HepG2 (cell line): ENCODE measurements around the gene KATNAL2. TPM values are rescaled to one million over a fixed set of nuclear protein-coding genes. Genes with fewer than 3 reads are reported as not detected.

ENCODE experiments used
- ATAC-seq: fragments of 200-7000 bp; cut with Tn5 transposase; 3 replicates; pipeline ENCODE4 v1.9.1; 2020; ENCODE audit warnings: mild to moderate bottlenecking, moderate library complexity
- BruUV-seq: library from RNA; stranded (reverse); fragments of 400-500 nt; replicated peaks from 2 replicates; lab custom pipeline; 2021; lab: Mats Ljungman, UMichigan
- CTCF ChIA-PET: fragments of 300-600 bp; formaldehyde crosslinking; extraction: SDS; loops from one replicate; lab custom pipeline; 2021; ENCODE audit warnings: low total read pairs, inconsistent platforms, low intra/inter-chr PET ratio; lab: Yijun Ruan, JAX
- POLR2A ChIA-PET: fragments of 350-600 bp; sonication (Branson Sonifier 250); formaldehyde crosslinking; loops from one replicate; lab custom pipeline; 2020; ENCODE audit warnings: antibody characterized with exemption, inconsistent platforms; lab: Yijun Ruan, JAX
- DNase-seq: peaks from one replicate; pipeline ENCODE4 v3.0.0-alpha.2; 2015; ENCODE audit warnings: low spot score
- FAIRE-seq: peaks from 3 replicates; lab custom pipeline; 2011; peaks lifted over from hg19 to GRCh38; lab: Jason Lieb, UNC
- H2AFZ ChIP-seq: one replicate; pipeline ENCODE4 v1.6.1; 2011; ENCODE audit warnings: low read length, inconsistent platforms
- H3K27ac ChIP-seq: fragments of 300-600 bp; 3 replicates; pipeline ENCODE4 v1.8.0; 2011; ENCODE audit warnings: mixed run types, mild to moderate bottlenecking, mixed read lengths, low read length, inconsistent platforms; ENCODE audit not compliant: insufficient read depth; ENCODE audit errors: extremely low read length
- H3K27me3 ChIP-seq, 2 experiments: fragments of 200-600 bp in 1 of 2; 2 replicates in 1 of 2; 3 replicates in 1 of 2; pipeline versions ENCODE4 v1.6.0 to v1.8.0; 2011; ENCODE audit warnings: low read length in 2 of 2, mild to moderate bottlenecking in 2 of 2, moderate library complexity in 2 of 2, inconsistent platforms in 1 of 2; ENCODE audit not compliant: insufficient read depth in 2 of 2, control insufficient read depth in 1 of 2
- H3K36me3 ChIP-seq, 2 experiments: fragments of 200-600 bp in 1 of 2; replicated peaks in 1 of 2; 2 replicates in 1 of 2; 3 replicates in 1 of 2; pipeline versions ENCODE4 v1.5.1 to v1.8.0; 2011; ENCODE audit warnings: low read length in 2 of 2, inconsistent platforms in 1 of 2; ENCODE audit not compliant: insufficient read depth in 2 of 2, control insufficient read depth in 1 of 2
- H3K4me1 ChIP-seq: 2 replicates; pipeline ENCODE4 v1.5.1; 2012; ENCODE audit warnings: low read length, inconsistent platforms; ENCODE audit not compliant: insufficient read depth
- H3K4me2 ChIP-seq: 2 replicates; pipeline ENCODE4 v1.6.0; 2011; ENCODE audit warnings: low read depth, low read length, inconsistent platforms
- H3K4me3 ChIP-seq, 3 experiments: fragments of 200-600 bp in 1 of 3; sonication (generic), shearing (Covaris generic) in 1 of 3; replicated peaks in 1 of 3; 2 replicates each; pipeline ENCODE4 v1.5.1; 2011 to 2016; ENCODE audit warnings: low read length in 3 of 3, inconsistent platforms in 2 of 3, low read depth in 2 of 3, mild to moderate bottlenecking in 2 of 3, control low read depth in 1 of 3, mixed read lengths in 1 of 3; ENCODE audit not compliant: insufficient read depth in 1 of 3
- H3K79me2 ChIP-seq: one replicate; pipeline ENCODE4 v1.6.1; 2011; ENCODE audit warnings: low read length, inconsistent platforms; ENCODE audit not compliant: insufficient read depth
- H3K9ac ChIP-seq: 2 replicates; pipeline ENCODE4 v1.6.0; 2011; ENCODE audit warnings: mild to moderate bottlenecking, low read depth, low read length, inconsistent platforms; ENCODE audit not compliant: insufficient read depth
- H3K9me3 ChIP-seq: 2 replicates; pipeline ENCODE4 v1.5.1; 2012; ENCODE audit warnings: mild to moderate bottlenecking, low read length
- H4K20me1 ChIP-seq: 2 replicates; pipeline ENCODE4 v1.6.0; 2011; ENCODE audit warnings: inconsistent platforms, mild to moderate bottlenecking, low read length, moderate library complexity; ENCODE audit not compliant: insufficient read depth
- CBX5 ChIP-seq: sonication (generic); formaldehyde crosslinking; IDR thresholded peaks from 2 replicates; pipeline ENCODE4 v1.4.0; 2020; ENCODE audit warnings: missing genetic modification reagents, borderline replicate concordance
- HIC2 ChIP-seq: sonication (generic); formaldehyde crosslinking; IDR thresholded peaks from 2 replicates; pipeline ENCODE4 v1.9.0; 2022; ENCODE audit warnings: low read depth, missing genetic modification reagents
- HOXA3 ChIP-seq: sonication (generic); formaldehyde crosslinking; IDR thresholded peaks from 2 replicates; pipeline ENCODE4 v1.5.0; 2020; ENCODE audit warnings: missing genetic modification reagents
- ISL2 ChIP-seq: sonication (generic); formaldehyde crosslinking; IDR thresholded peaks from 2 replicates; pipeline ENCODE4 v1.5.0; 2020; ENCODE audit warnings: missing genetic modification reagents
- KAT7 ChIP-seq: IDR thresholded peaks from 2 replicates; pipeline ENCODE4 v1.6.1; 2018; ENCODE audit warnings: borderline replicate concordance, missing compliant biosample characterization
- MBNL3 ChIP-seq: fragments of 250-450 bp; sonication (Bioruptor Pico); conservative IDR thresholded peaks from 2 replicates; pipeline ENCODE4 v1.8.0; 2022; ENCODE audit warnings: mild to moderate bottlenecking, inconsistent platforms
- PAWR ChIP-seq: sonication (generic); formaldehyde crosslinking; IDR thresholded peaks from 2 replicates; pipeline ENCODE4 v1.4.0; 2020; ENCODE audit warnings: missing genetic modification reagents, mild to moderate bottlenecking, borderline replicate concordance
- TAF15 ChIP-seq: fragments of 200-400 bp; formaldehyde crosslinking; IDR thresholded peaks from one replicate; pipeline ENCODE4 v1.6.1; 2018; ENCODE audit warnings: mild to moderate bottlenecking, low read depth, low read length; ENCODE audit not compliant: poor library complexity, severe bottlenecking
- TOPORS ChIP-seq: sonication (generic); formaldehyde crosslinking; IDR thresholded peaks from 2 replicates; pipeline ENCODE4 v1.8.0; 2023; ENCODE audit warnings: mild to moderate bottlenecking, missing genetic modification reagents
- ZBED4 ChIP-seq: sonication (generic); formaldehyde crosslinking; IDR thresholded peaks from 2 replicates; pipeline ENCODE4 v1.4.0; 2020; ENCODE audit warnings: missing genetic modification reagents, borderline replicate concordance
- ZNF235 ChIP-seq: sonication (generic); formaldehyde crosslinking; IDR thresholded peaks from 2 replicates; pipeline ENCODE4 v1.8.1; 2023; ENCODE audit warnings: mild to moderate bottlenecking, missing genetic modification reagents, borderline replicate concordance
- ZNF629 ChIP-seq: sonication (generic); formaldehyde crosslinking; conservative IDR thresholded peaks from 2 replicates; pipeline ENCODE4 v1.5.0; 2020; ENCODE audit warnings: missing genetic modification reagents
- ZNF75D ChIP-seq: sonication (generic); formaldehyde crosslinking; IDR thresholded peaks from 2 replicates; pipeline ENCODE4 v1.8.1; 2023; ENCODE audit warnings: missing genetic modification reagents, mild to moderate bottlenecking, borderline replicate concordance
- WGBS: methylation state at CpG from one replicate; pipeline ENCODE4 v1.1.6; 2017; ENCODE audit warnings: low lambda C conversion rate; 5-methylcytosine and 5-hydroxymethylcytosine counted together
- in situ Hi-C: cut with HindIII; loops from 2 replicates; pipeline ENCODE4 v1.10.0; 2017; ENCODE audit warnings: low pct_unique_long_range_greater_than_20kb; ENCODE audit not compliant: extremely low pct_ligation_motif_present
- intact Hi-C: fragments of 100-400 bp; cut with micrococcal nuclease; formaldehyde crosslinking; loops from one replicate; pipeline ENCODE4 v1.10.0; 2022; ENCODE audit not compliant: unreplicated experiment
- polyA plus RNA-seq, 8 experiments: library from polyadenylated mRNA; depleted of rRNA in 3 of 8; stranded (reverse) in 7 of 8; unstranded in 1 of 8; fragments of >200 nt; fragmentation: Illumina TruSeq in 4 of 8; extraction: Trizol in 4 of 8; gene quantifications; 2 replicates each; pipeline versions ENCODE4 v1.2.1 to v1.2.3, GENCODE V29; 2011 to 2016; ENCODE audit warnings: low read depth in 4 of 8, missing spikeins in 1 of 8, mixed read lengths in 1 of 8; ENCODE audit not compliant: insufficient read depth in 1 of 8
- total RNA-seq, 5 experiments: library from RNA; depleted of rRNA; stranded (reverse); fragments of >200 nt; fragmentation: Illumina TruSeq; extraction: Trizol; gene quantifications; 2 replicates each; pipeline ENCODE4 v1.2.3, GENCODE V29; 2016; ENCODE audit warnings: low read depth in 1 of 5
- TF ChIP-seq, protein P1 (sequence below): sonication (generic); formaldehyde crosslinking; IDR thresholded peaks from 2 replicates; pipeline ENCODE4 v1.5.0; 2020; ENCODE audit warnings: missing genetic modification reagents, mild to moderate bottlenecking, borderline replicate concordance
- TF ChIP-seq, protein P2 (sequence below): sonication (generic); formaldehyde crosslinking; IDR thresholded peaks from 2 replicates; pipeline ENCODE4 v1.8.0; 2022; ENCODE audit warnings: missing genetic modification reagents, mild to moderate bottlenecking, borderline replicate concordance

Gene KATNAL2
- total and polyA plus RNA-seq, 2 of the 13 experiments (the other 11 are each of a cell fraction or from before 2014, with no cell fraction given) = not detected

GRCh38 chr18:47050468-47050867 lies 133.1 kb downstream of the KATNAL2 start:
- Histone ChIP-seq H3K4me1 (no peaks in the 10 kb centered on the region), H3K27me3 (peaks cover 0 to 20% of the 10 kb centered on the region in 2 experiments; a peak in 3 of 5 replicates), H3K9ac (no peak overlapping the region), H3K27ac (no peak overlapping the region), H3K4me3 (no peak overlapping the region), H4K20me1 (no peaks in the 10 kb centered on the region), H3K4me2 (no peak overlapping the region), H2AFZ (no peak overlapping the region), H3K9me3 (no peaks in the 10 kb centered on the region), H3K36me3 (no peaks in the 10 kb centered on the region), H3K79me2 (no peaks in the 10 kb centered on the region)
- FAIRE-seq (peak; percentile 73), ATAC-seq (peak; percentile 62; the same call in 1 of the 3 replicates), DNase-seq (peak; percentile 40)
- POLR2A ChIA-PET = no interaction called here
- in situ Hi-C loops = no loop called here
- no TSS peak for BruUV-seq
- CTCF ChIA-PET = interaction anchor here (1.7 to 2.0 kb wide), 2 partner anchors 155 to 699 kb away, joined by 13 to 15 read pairs; no protein-coding TSS in a partner anchor
- 20% methylated on average over 7 of the region's 7 CpGs for WGBS
- intact Hi-C loops = loop anchor here (1.0 to 2.0 kb wide), 4 partner anchors 50 to 706 kb away; no protein-coding TSS in a partner anchor
- no peak for TF ChIP-seq HOXA3 (CRISPR knock-in tag)
- no peak for TF ChIP-seq PAWR (CRISPR knock-in tag)
- no peak for TF ChIP-seq ZNF629 (CRISPR knock-in tag)
- no peak for TF ChIP-seq ZBED4
- TF ChIP-seq ZNF75D = no peak
- TF ChIP-seq CBX5 (CRISPR knock-in tag) = no peak
- TF ChIP-seq, protein P1, sequence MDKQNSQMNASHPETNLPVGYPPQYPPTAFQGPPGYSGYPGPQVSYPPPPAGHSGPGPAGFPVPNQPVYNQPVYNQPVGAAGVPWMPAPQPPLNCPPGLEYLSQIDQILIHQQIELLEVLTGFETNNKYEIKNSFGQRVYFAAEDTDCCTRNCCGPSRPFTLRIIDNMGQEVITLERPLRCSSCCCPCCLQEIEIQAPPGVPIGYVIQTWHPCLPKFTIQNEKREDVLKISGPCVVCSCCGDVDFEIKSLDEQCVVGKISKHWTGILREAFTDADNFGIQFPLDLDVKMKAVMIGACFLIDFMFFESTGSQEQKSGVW = no peak
- TF ChIP-seq ZNF235 (CRISPR knock-in tag) = no peak
- TF ChIP-seq HIC2 (CRISPR knock-in tag) = no peak
- no peak for TF ChIP-seq ISL2
- TF ChIP-seq MBNL3 = no peak
- no peak for TF ChIP-seq TOPORS (CRISPR knock-in tag)
- TF ChIP-seq, protein P2, sequence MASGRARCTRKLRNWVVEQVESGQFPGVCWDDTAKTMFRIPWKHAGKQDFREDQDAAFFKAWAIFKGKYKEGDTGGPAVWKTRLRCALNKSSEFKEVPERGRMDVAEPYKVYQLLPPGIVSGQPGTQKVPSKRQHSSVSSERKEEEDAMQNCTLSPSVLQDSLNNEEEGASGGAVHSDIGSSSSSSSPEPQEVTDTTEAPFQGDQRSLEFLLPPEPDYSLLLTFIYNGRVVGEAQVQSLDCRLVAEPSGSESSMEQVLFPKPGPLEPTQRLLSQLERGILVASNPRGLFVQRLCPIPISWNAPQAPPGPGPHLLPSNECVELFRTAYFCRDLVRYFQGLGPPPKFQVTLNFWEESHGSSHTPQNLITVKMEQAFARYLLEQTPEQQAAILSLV = no peak
- TF ChIP-seq TAF15 = no peak
- TF ChIP-seq KAT7 (CRISPR knock-in tag) = no peak
